H1 (cell line): ENCODE results near the gene SCFD1. TPM values are rescaled to one million over a fixed set of nuclear protein-coding genes. Genes with fewer than 3 reads are reported as not detected.

ENCODE experiments used
- CTCF ChIA-PET: fragments of 300-600 bp; sonication (Branson Sonifier 250); formaldehyde crosslinking; loops from one replicate; lab custom pipeline; 2021; ENCODE audit not compliant: partially characterized antibody; lab: Charles Lee
- POLR2A ChIA-PET: fragments of 300-600 bp; sonication (Branson Sonifier 250); formaldehyde crosslinking; loops from one replicate; lab custom pipeline; 2021; ENCODE audit warnings: inconsistent platforms; ENCODE audit not compliant: partially characterized antibody; lab: Charles Lee
- DNase-seq, 2 experiments: peaks; one replicate each; pipeline versions ENCODE4 v3.0.0 to v3.0.0-alpha.2; 2010 to 2022; ENCODE audit warnings: low spot score in 2 of 2, low read depth in 1 of 2, mixed read lengths in 1 of 2
- FAIRE-seq: peaks from 2 replicates; lab custom pipeline; 2011; peaks lifted over from hg19 to GRCh38; lab: Jason Lieb, UNC
- H2AFZ ChIP-seq: 2 replicates; pipeline ENCODE4 v1.8.1; 2012; ENCODE audit warnings: low read length, inconsistent platforms
- H2AK5ac ChIP-seq: 2 replicates; pipeline ENCODE4 v1.6.1; 2013; ENCODE audit warnings: low read depth, low read length
- H2BK120ac ChIP-seq: replicated peaks from 2 replicates; pipeline ENCODE3; 2013; ENCODE audit warnings: low read depth, low read length, inconsistent platforms
- H2BK12ac ChIP-seq: 2 replicates; pipeline ENCODE4 v1.6.1; 2013; ENCODE audit warnings: low read depth, low read length
- H2BK15ac ChIP-seq: 2 replicates; pipeline ENCODE4 v1.6.1; 2013; ENCODE audit warnings: low read length
- H2BK20ac ChIP-seq: 2 replicates; pipeline ENCODE4 v1.6.1; 2013; ENCODE audit warnings: low read length
- H2BK5ac ChIP-seq: 2 replicates; pipeline ENCODE4 v1.6.1; 2013; ENCODE audit warnings: low read depth, low read length
- H3K14ac ChIP-seq: 2 replicates; pipeline ENCODE4 v1.6.1; 2013; ENCODE audit warnings: inconsistent platforms; ENCODE audit not compliant: insufficient read length
- H3K18ac ChIP-seq: 2 replicates; pipeline ENCODE4 v1.6.1; 2013; ENCODE audit warnings: low read length; ENCODE audit errors: extremely low read depth
- H3K23ac ChIP-seq: 2 replicates; pipeline ENCODE4 v1.6.1; 2013; ENCODE audit warnings: inconsistent platforms; ENCODE audit not compliant: insufficient read length
- H3K23me2 ChIP-seq: 2 replicates; pipeline ENCODE4 v1.6.1; 2013; ENCODE audit warnings: low read depth, low read length
- H3K27ac ChIP-seq: 2 replicates; pipeline ENCODE4 v1.6.1; 2011; ENCODE audit warnings: low read depth, low read length, inconsistent platforms
- H3K27me3 ChIP-seq, 4 experiments: replicated peaks in 1 of 4; 1 replicate in 1 of 4; 2 replicates in 3 of 4; pipeline versions ENCODE4 v1.6.1 to v1.8.1; 2011 to 2013; ENCODE audit warnings: low read length in 3 of 4, mild to moderate bottlenecking in 3 of 4, inconsistent platforms in 2 of 4, mixed read lengths in 2 of 4, moderate library complexity in 1 of 4; ENCODE audit not compliant: control insufficient read depth in 3 of 4, insufficient read depth in 3 of 4; ENCODE audit errors: extremely low read depth in 1 of 4
- H3K36me3 ChIP-seq, 4 experiments: 2 replicates each; pipeline versions ENCODE4 v1.6.1 to v1.8.1; 2011 to 2013; ENCODE audit warnings: mild to moderate bottlenecking in 4 of 4, low read length in 3 of 4, moderate library complexity in 2 of 4, control low read depth in 1 of 4, inconsistent platforms in 1 of 4; ENCODE audit not compliant: insufficient read depth in 4 of 4, control insufficient read depth in 2 of 4
- H3K4ac ChIP-seq: replicated peaks from 2 replicates; pipeline ENCODE3; 2013; ENCODE audit warnings: low read length, low read depth, mixed read lengths, inconsistent platforms; ENCODE audit not compliant: insufficient read length
- H3K4me1 ChIP-seq, 4 experiments: replicated peaks in 1 of 4; 1 replicate in 1 of 4; 2 replicates in 3 of 4; pipeline versions ENCODE4 v1.6.1 to v1.8.1; 2011 to 2013; ENCODE audit warnings: low read length in 3 of 4, inconsistent platforms in 2 of 4, mixed read lengths in 1 of 4; ENCODE audit not compliant: insufficient read depth in 4 of 4, control insufficient read depth in 3 of 4
- H3K4me2 ChIP-seq, 2 experiments: 2 replicates each; pipeline versions ENCODE4 v1.6.1 to v1.8.1; 2011 to 2013; ENCODE audit warnings: low read depth in 2 of 2, low read length in 2 of 2, control low read depth in 1 of 2, inconsistent platforms in 1 of 2, mild to moderate bottlenecking in 1 of 2; ENCODE audit not compliant: insufficient read depth in 1 of 2
- H3K4me3 ChIP-seq, 4 experiments: fragments of 200-600, 300-600 bp in 1 of 4; sonication (generic), shearing (Covaris generic), sonication (Bioruptor Twin) in 1 of 4; 2 replicates each; pipeline versions ENCODE4 v1.5.1 to v1.8.1; 2011 to 2016; ENCODE audit warnings: low read length in 4 of 4, low read depth in 3 of 4, control low read depth in 2 of 4, inconsistent platforms in 2 of 4, mild to moderate bottlenecking in 2 of 4, mixed read lengths in 1 of 4, moderate library complexity in 1 of 4; ENCODE audit not compliant: insufficient read depth in 2 of 4; ENCODE audit errors: extremely low read depth in 1 of 4
- H3K56ac ChIP-seq: replicated peaks from 2 replicates; pipeline ENCODE3; 2013; ENCODE audit warnings: low read depth, mild to moderate bottlenecking, mixed read lengths, low read length, inconsistent platforms; ENCODE audit not compliant: insufficient read length
- H3K79me1 ChIP-seq: 2 replicates; pipeline ENCODE4 v1.6.1; 2013; ENCODE audit warnings: low read depth, low read length, control low read depth
- H3K79me2 ChIP-seq, 2 experiments: 2 replicates each; pipeline versions ENCODE4 v1.6.1 to v1.8.1; 2012 to 2013; ENCODE audit warnings: low read length in 2 of 2, mild to moderate bottlenecking in 2 of 2, inconsistent platforms in 1 of 2; ENCODE audit not compliant: insufficient read depth in 2 of 2, control insufficient read depth in 1 of 2
- H3K9ac ChIP-seq, 4 experiments: replicated peaks in 1 of 4; 1 replicate in 1 of 4; 2 replicates in 3 of 4; pipeline versions ENCODE4 v1.6.1 to v1.8.1; 2011 to 2013; ENCODE audit warnings: low read depth in 3 of 4, low read length in 3 of 4, control low read depth in 2 of 4, mild to moderate bottlenecking in 2 of 4, moderate library complexity in 2 of 4, inconsistent platforms in 1 of 4; ENCODE audit errors: extremely low read depth in 1 of 4
- H3K9me3 ChIP-seq, 2 experiments: 2 replicates each; pipeline versions ENCODE4 v1.6.1 to v1.8.1; 2012 to 2013; ENCODE audit warnings: mild to moderate bottlenecking in 2 of 2, moderate library complexity in 2 of 2, control low read depth in 1 of 2, inconsistent platforms in 1 of 2, low read depth in 1 of 2, low read length in 1 of 2, mixed read lengths in 1 of 2; ENCODE audit not compliant: insufficient read depth in 2 of 2
- H4K20me1 ChIP-seq, 2 experiments: replicated peaks in 1 of 2; 2 replicates each; pipeline versions ENCODE3 to v1.8.1; 2011 to 2013; ENCODE audit warnings: inconsistent platforms in 2 of 2, low read length in 2 of 2, mild to moderate bottlenecking in 1 of 2; ENCODE audit not compliant: insufficient read depth in 2 of 2, control insufficient read depth in 1 of 2
- H4K5ac ChIP-seq: 2 replicates; pipeline ENCODE4 v1.6.1; 2013; ENCODE audit warnings: low read length, low read depth, mixed read lengths, inconsistent platforms; ENCODE audit not compliant: insufficient read length
- H4K8ac ChIP-seq: 2 replicates; pipeline ENCODE4 v1.8.0; 2013; ENCODE audit warnings: mild to moderate bottlenecking, moderate library complexity, low read length, inconsistent platforms; ENCODE audit not compliant: insufficient read depth; ENCODE audit errors: extremely low read depth
- H4K91ac ChIP-seq: replicated peaks from 2 replicates; pipeline ENCODE3; 2013; ENCODE audit warnings: low read length, mixed read lengths, inconsistent platforms; ENCODE audit not compliant: insufficient read length
- CHD1 ChIP-seq: IDR thresholded peaks from 2 replicates; pipeline ENCODE4 v1.6.1; 2012; ENCODE audit warnings: low read depth, low read length, improper control_type of control experiment
- EP300 ChIP-seq, 2 experiments: IDR thresholded peaks; 1 replicate in 1 of 2; 2 replicates in 1 of 2; pipeline ENCODE4 v1.6.1; 2011 to 2012; ENCODE audit warnings: low read depth in 2 of 2, low read length in 2 of 2, mild to moderate bottlenecking in 2 of 2, borderline replicate concordance in 1 of 2, inconsistent platforms in 1 of 2, moderate library complexity in 1 of 2
- GABPA ChIP-seq: IDR thresholded peaks from 2 replicates; pipeline ENCODE4 v1.6.1; 2011; ENCODE audit warnings: mild to moderate bottlenecking, low read length, moderate library complexity, borderline replicate concordance; ENCODE audit not compliant: insufficient read depth
- HDAC6 ChIP-seq: IDR thresholded peaks from one replicate; pipeline ENCODE4 v1.7.1; 2012; ENCODE audit warnings: low read depth, mild to moderate bottlenecking, inconsistent platforms, low read length, moderate library complexity
- KDM1A ChIP-seq: fragments of 200-600, 300-600 bp; sonication (generic); IDR thresholded peaks from 2 replicates; pipeline ENCODE4 v1.7.1; 2016; ENCODE audit warnings: mild to moderate bottlenecking, low read length, borderline replicate concordance
- KDM4A ChIP-seq: IDR thresholded peaks from one replicate; pipeline ENCODE4 v1.7.1; 2012; ENCODE audit warnings: low read depth, mild to moderate bottlenecking, moderate library complexity, low read length, inconsistent platforms; ENCODE audit not compliant: severe bottlenecking
- MAFK ChIP-seq: IDR thresholded peaks from 2 replicates; pipeline ENCODE4 v1.6.1; 2012; ENCODE audit warnings: low read depth, mild to moderate bottlenecking, improper control_type of control experiment, low read length
- NANOG ChIP-seq: IDR thresholded peaks from 2 replicates; pipeline ENCODE4 v1.6.1; 2011; ENCODE audit warnings: low read length, low read depth, mild to moderate bottlenecking, inconsistent platforms; ENCODE audit not compliant: insufficient read depth, poor library complexity, severe bottlenecking
- NRF1 ChIP-seq: IDR thresholded peaks from 2 replicates; pipeline ENCODE4 v1.6.1; 2011; ENCODE audit warnings: mild to moderate bottlenecking, low read depth, low read length, improper control_type of control experiment
- SAP30 ChIP-seq: fragments of 300-600 bp; sonication (generic); IDR thresholded peaks from 2 replicates; pipeline ENCODE4 v1.7.1; 2012; ENCODE audit warnings: low read length, moderate library complexity, mild to moderate bottlenecking, inconsistent platforms; ENCODE audit not compliant: insufficient read depth, insufficient replicate concordance
- SIX5 ChIP-seq: IDR thresholded peaks from 2 replicates; pipeline ENCODE4 v1.6.1; 2011; ENCODE audit warnings: mild to moderate bottlenecking, low read depth, low read length
- SP4 ChIP-seq: IDR thresholded peaks from 2 replicates; pipeline ENCODE4 v1.6.1; 2012; ENCODE audit warnings: low read length, inconsistent platforms
- WGBS, 2 experiments: shearing (Covaris generic) in 1 of 2; methylation state at CpG; one replicate each; pipeline versions ENCODE4 v1.1.6 to v1.1.7; 2013 to 2015; ENCODE audit warnings: low lambda C conversion rate in 2 of 2, mixed read lengths in 2 of 2, inconsistent platforms in 1 of 2, low coverage in 1 of 2, missing lambda C conversion rate in 1 of 2; ENCODE audit not compliant: insufficient replicate concordance in 2 of 2, insufficient coverage in 1 of 2, insufficient read length in 1 of 2; ENCODE audit errors: extremely low coverage in 1 of 2, missing lambda C conversion rate in 1 of 2; 5-methylcytosine and 5-hydroxymethylcytosine counted together
- polyA plus RNA-seq, 7 experiments: library from polyadenylated mRNA; depleted of rRNA in 3 of 7; stranded (reverse) in 5 of 7; unstranded in 2 of 7; fragments of >200 nt in 5 of 7; fragments of 200-250 nt in 2 of 7; gene quantifications; 1 replicate in 5 of 7; 2 replicates in 1 of 7; 4 replicates in 1 of 7; pipeline versions ENCODE4 v1.2.1 to v1.2.3, GENCODE V29; 2011 to 2013; ENCODE audit warnings: missing spikeins in 2 of 7, mixed read lengths in 2 of 7
- total RNA-seq: library from RNA; stranded (reverse); fragmentation: NEBNext Ultra II Directional; extraction: Animal tissue kit (Norgen Biotek cat#: 25700); gene quantifications from 2 replicates; pipeline ENCODE4 v1.2.1, GENCODE V29; 2021

SCFD1 gene
- total and polyA plus RNA-seq, 2 of the 8 experiments (the other 6 are each of a cell fraction or from before 2014, with no cell fraction given) = 32.8 to 64.5 TPM

GRCh38 chr14:30580616-30581282 lies 41.4 kb upstream of the SCFD1 start:
- FAIRE-seq (no peak), DNase-seq (no peak)
- no peaks in the 10 kb centered on the region for H3K23me2 ChIP-seq
- no peak overlapping the region for H3K9ac ChIP-seq
- H4K91ac ChIP-seq = no peak overlapping the region
- H3K4me1 ChIP-seq = peaks cover 0 to 6% (median 2%) of the 10 kb centered on the region in 4 experiments; a peak in 2 of 7 replicates
- H3K14ac ChIP-seq = no peak overlapping the region
- no peak overlapping the region for H3K27ac ChIP-seq
- H3K4ac ChIP-seq = no peak overlapping the region
- H2AFZ ChIP-seq = no peak overlapping the region
- peaks cover 24 to 98% of the 10 kb centered on the region in 2 experiments for H3K79me2 ChIP-seq
- no peak overlapping the region for H3K23ac ChIP-seq
- 96% methylated on average over 2 of the region's 2 CpGs; no CpG with 5 or more reads in 1 of the 2 experiments for WGBS, 2 experiments
- ChIA-PET CTCF (interaction anchor here (0.6 kb wide), 1 partner anchor 9 kb away, joined by 3 read pairs; no protein-coding TSS in a partner anchor), POLR2A (no interaction called here)
- H2AK5ac ChIP-seq = no peak overlapping the region
- no peak overlapping the region for H3K56ac ChIP-seq
- peaks cover 0 to 13% (median 5%) of the 10 kb centered on the region in 4 experiments; a peak in 2 of 8 replicates for H3K36me3 ChIP-seq
- H3K18ac ChIP-seq = no peak overlapping the region
- no peaks in the 10 kb centered on the region for H3K79me1 ChIP-seq
- peaks cover 5% of the 10 kb centered on the region in 2 experiments; a peak in 1 of 4 replicates for H3K9me3 ChIP-seq
- H2BK15ac ChIP-seq = no peak overlapping the region
- no peak overlapping the region for H2BK20ac ChIP-seq
- H3K4me2 ChIP-seq = no peak overlapping the region
- no peak overlapping the region for H2BK12ac ChIP-seq
- H3K27me3 ChIP-seq = peaks cover 0 to 1% (median 0%) of the 10 kb centered on the region in 4 experiments; a peak in 1 of 7 replicates
- no peak overlapping the region for H2BK120ac ChIP-seq
- no peak overlapping the region for H4K5ac ChIP-seq
- H4K20me1 ChIP-seq = peaks cover 0 to 3% of the 10 kb centered on the region in 2 experiments
- no peak overlapping the region for H3K4me3 ChIP-seq
- H4K8ac ChIP-seq = no peak overlapping the region
- H2BK5ac ChIP-seq = no peak overlapping the region
- TF ChIP-seq SP4 (no peak), NANOG (no peak), KDM4A (no peak), SIX5 (no peak), HDAC6 (no peak), NRF1 (no peak), MAFK (no peak), GABPA (no peak), EP300 (IDR thresholded peaks at IDR 0.05; ENCODE audit: borderline replicate concordance in 1 of 2, low read depth in 2 of 2, low read length in 2 of 2) (no peak), CHD1 (no peak), SAP30 (no peak), KDM1A (no peak)
